ENCODE results near the gene RMI2. TPM values are rescaled to one million over a fixed set of nuclear protein-coding genes. Genes with fewer than 3 reads are reported as not detected.
A peak's percentile ranks its signal among the peaks of the same experiment; 100 is the strongest.

The RMI2 gene
- polyA plus RNA-seq (2013, experiment 1 of 2): 57.3 TPM
- 58.1 TPM for polyA plus RNA-seq (2013, experiment 2 of 2)

DNA sequence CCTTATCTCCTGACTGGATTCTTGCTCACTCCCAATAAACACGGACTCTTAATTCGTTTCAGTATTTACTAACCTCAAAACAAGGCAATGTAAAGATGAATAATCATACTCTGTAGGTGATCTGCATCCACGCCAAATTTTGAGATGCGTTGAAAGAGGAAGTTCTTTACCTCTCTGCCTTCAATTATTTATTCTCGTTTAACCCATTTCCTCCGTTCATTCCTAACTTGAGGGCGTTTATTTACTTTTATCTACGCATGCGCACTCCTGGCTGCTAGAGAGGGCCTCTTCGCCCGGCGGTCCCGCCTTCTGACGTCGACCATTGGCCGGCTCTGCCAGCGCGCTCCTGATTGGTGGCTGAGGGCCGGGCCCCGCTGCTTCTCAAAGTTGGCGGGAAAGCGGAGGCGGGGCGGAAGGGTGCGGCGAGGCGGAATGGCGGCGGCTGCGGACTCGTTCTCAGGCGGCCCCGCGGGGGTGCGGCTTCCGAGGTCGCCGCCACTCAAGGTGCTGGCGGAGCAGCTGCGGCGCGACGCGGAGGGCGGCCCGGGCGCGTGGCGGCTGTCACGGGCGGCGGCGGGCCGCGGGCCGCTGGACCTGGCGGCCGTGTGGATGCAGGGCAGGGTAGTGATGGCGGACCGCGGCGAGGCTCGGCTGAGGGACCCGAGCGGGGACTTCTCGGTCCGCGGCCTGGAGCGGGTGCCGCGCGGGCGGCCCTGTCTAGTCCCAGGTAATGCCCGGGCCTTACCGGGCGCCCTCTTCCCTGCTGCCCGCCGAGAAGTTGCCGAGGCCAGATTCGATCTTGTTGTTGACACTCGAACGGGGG lies at the start of gene RMI2:
Gene RMI2, plus strand, starts transcription at position 420 of the 823 bp plus-strand sequence. Its CDS starts 13 bp downstream, at position 433.
- H3K4me1 ChIP-seq (ENCODE audit: control insufficient read depth, low read depth, low read length): no peaks in the 10 kb centered on the region
- H3K4ac ChIP-seq (ENCODE audit: low read depth, low read length): peak within 1 kb of the TSS; percentile 23
- H3K18ac ChIP-seq (ENCODE audit: low read length): peak within 1 kb of the TSS; percentile 68
- peak within 1 kb of the TSS; percentile 7 for H4K8ac ChIP-seq (ENCODE audit: low read depth, low read length)
- H3K79me2 ChIP-seq (ENCODE audit: control insufficient read depth, insufficient read depth, low read length): peaks cover 30% of the 10 kb centered on the region
- H3K27me3 ChIP-seq (ENCODE audit: insufficient read depth, low read length, poor library complexity): no peaks in the 10 kb centered on the region
- no CpG with 5 or more reads among the region's 82 CpGs for WGBS (ENCODE audit: extremely low coverage, insufficient coverage, low lambda C conversion rate)
- no peak within 1 kb of the TSS for H3K23ac ChIP-seq (ENCODE audit: low read length)
- H3K79me1 ChIP-seq (ENCODE audit: low read length): peaks cover 27% of the 10 kb centered on the region
- no peak within 1 kb of the TSS for H2BK15ac ChIP-seq (replicated peaks; ENCODE audit: low read depth)
- peak within 1 kb of the TSS; percentile 89 for H3K4me2 ChIP-seq (ENCODE audit: low read length)
- no peak within 1 kb of the TSS for H4K5ac ChIP-seq (ENCODE audit: low read length)
- no peaks in the 10 kb centered on the region for H3K36me3 ChIP-seq (ENCODE audit: control insufficient read depth, insufficient read depth, low read length)
- H3K4me3 ChIP-seq (ENCODE audit: low read length): peak within 1 kb of the TSS; percentile 71
- H3K9ac ChIP-seq (ENCODE audit: low read length): peak within 1 kb of the TSS; percentile 84
- DNase-seq: peak; percentile 98
- no peak within 1 kb of the TSS for H2BK120ac ChIP-seq (ENCODE audit: low read depth, low read length)
- no peak within 1 kb of the TSS for H2BK5ac ChIP-seq (ENCODE audit: low read length)
- H3K56ac ChIP-seq (ENCODE audit: low read length): peak within 1 kb of the TSS; percentile 83
- no peak within 1 kb of the TSS for H2AK5ac ChIP-seq (ENCODE audit: low read length)
- peak within 1 kb of the TSS; percentile 27 for H3K27ac ChIP-seq (ENCODE audit: low read depth, low read length)

DNA sequence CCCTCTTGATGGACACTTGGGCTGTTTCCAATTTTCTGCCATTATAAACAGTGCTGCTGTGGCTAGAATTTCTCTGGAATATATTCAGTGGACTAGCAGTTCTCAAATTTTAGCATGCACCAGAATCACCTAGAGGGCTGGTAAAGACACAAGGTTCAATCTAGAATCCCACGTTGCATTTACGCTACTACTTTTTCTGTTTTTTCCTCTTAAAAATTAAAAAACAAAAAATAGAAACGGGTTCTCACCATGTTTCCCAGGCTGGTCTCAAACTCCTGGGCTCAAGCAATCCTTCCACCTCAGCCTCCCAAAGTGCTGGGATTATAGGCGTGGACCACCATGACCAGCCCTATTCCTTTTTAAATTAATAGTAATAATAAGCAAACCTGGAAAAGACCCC lies 49.6 kb upstream of the RMI2 start:
- no peak overlapping the region for H4K8ac ChIP-seq (ENCODE audit: low read depth, low read length)
- no peak for DNase-seq
- no peak overlapping the region for H2BK5ac ChIP-seq (ENCODE audit: low read length)
- no peak overlapping the region for H3K18ac ChIP-seq (ENCODE audit: low read length)
- H3K79me1 ChIP-seq (ENCODE audit: low read length): no peaks in the 10 kb centered on the region
- H3K4ac ChIP-seq (ENCODE audit: low read depth, low read length): no peak overlapping the region
- no peak overlapping the region for H2AK5ac ChIP-seq (ENCODE audit: low read length)
- no peak overlapping the region for H2BK15ac ChIP-seq (replicated peaks; ENCODE audit: low read depth)
- no peak overlapping the region for H3K56ac ChIP-seq (ENCODE audit: low read length)
- no peak overlapping the region for H3K27ac ChIP-seq (ENCODE audit: low read depth, low read length)
- no peak overlapping the region for H3K4me3 ChIP-seq (ENCODE audit: low read length)
- no peaks in the 10 kb centered on the region for H3K36me3 ChIP-seq (ENCODE audit: control insufficient read depth, insufficient read depth, low read length)
- H3K23ac ChIP-seq (ENCODE audit: low read length): no peak overlapping the region
- H4K5ac ChIP-seq (ENCODE audit: low read length): no peak overlapping the region
- WGBS (ENCODE audit: extremely low coverage, insufficient coverage, low lambda C conversion rate): no CpG with 5 or more reads among the region's 4 CpGs
- H3K27me3 ChIP-seq (ENCODE audit: insufficient read depth, low read length, poor library complexity): no peaks in the 10 kb centered on the region
- peaks cover 10% of the 10 kb centered on the region for H3K4me1 ChIP-seq (ENCODE audit: control insufficient read depth, low read depth, low read length)
- no peaks in the 10 kb centered on the region for H3K79me2 ChIP-seq (ENCODE audit: control insufficient read depth, insufficient read depth, low read length)
- no peak overlapping the region for H3K4me2 ChIP-seq (ENCODE audit: low read length)
- no peak overlapping the region for H2BK120ac ChIP-seq (ENCODE audit: low read depth, low read length)
- no peak overlapping the region for H3K9ac ChIP-seq (ENCODE audit: low read length)

DNA sequence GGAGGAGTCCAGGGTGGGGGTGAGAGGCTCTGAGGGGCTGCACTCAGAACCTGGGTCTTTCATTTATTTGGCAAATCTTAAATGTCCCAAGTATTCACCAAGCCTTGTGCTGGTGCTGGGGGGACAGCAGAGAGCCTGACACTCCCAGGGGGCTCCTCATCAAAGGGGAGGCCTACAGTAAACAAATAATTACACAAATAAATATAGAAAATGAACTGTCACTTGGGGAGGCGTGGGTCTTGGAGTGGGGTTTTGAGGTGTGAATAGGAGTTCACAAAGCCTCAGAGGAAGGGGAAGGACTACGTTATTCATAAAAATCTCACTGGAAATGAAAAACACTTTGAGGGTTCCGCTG lies 48.9 kb upstream of the RMI2 start:
- no peak overlapping the region for H3K9ac ChIP-seq (ENCODE audit: low read length)
- H3K56ac ChIP-seq (ENCODE audit: low read length): peak overlapping the region; percentile 49
- no peak overlapping the region for H4K8ac ChIP-seq (ENCODE audit: low read depth, low read length)
- no peak overlapping the region for H2BK15ac ChIP-seq (replicated peaks; ENCODE audit: low read depth)
- no peak overlapping the region for H2AK5ac ChIP-seq (ENCODE audit: low read length)
- no peaks in the 10 kb centered on the region for H3K36me3 ChIP-seq (ENCODE audit: control insufficient read depth, insufficient read depth, low read length)
- no peak overlapping the region for H3K4me3 ChIP-seq (ENCODE audit: low read length)
- no CpG with 5 or more reads among the region's 3 CpGs for WGBS (ENCODE audit: extremely low coverage, insufficient coverage, low lambda C conversion rate)
- no peak overlapping the region for H3K4me2 ChIP-seq (ENCODE audit: low read length)
- peaks cover 6% of the 10 kb centered on the region for H3K4me1 ChIP-seq (ENCODE audit: control insufficient read depth, low read depth, low read length)
- no peaks in the 10 kb centered on the region for H3K79me2 ChIP-seq (ENCODE audit: control insufficient read depth, insufficient read depth, low read length)
- no peak overlapping the region for H2BK5ac ChIP-seq (ENCODE audit: low read length)
- H2BK120ac ChIP-seq (ENCODE audit: low read depth, low read length): peak overlapping the region; percentile 35
- no peak overlapping the region for H3K23ac ChIP-seq (ENCODE audit: low read length)
- no peaks in the 10 kb centered on the region for H3K27me3 ChIP-seq (ENCODE audit: insufficient read depth, low read length, poor library complexity)
- H3K4ac ChIP-seq (ENCODE audit: low read depth, low read length): peak overlapping the region; percentile 66
- no peak overlapping the region for H4K5ac ChIP-seq (ENCODE audit: low read length)
- peak overlapping the region; percentile 36 for H3K18ac ChIP-seq (ENCODE audit: low read length)
- H3K27ac ChIP-seq (ENCODE audit: low read depth, low read length): no peak overlapping the region
- no peak for DNase-seq
- H3K79me1 ChIP-seq (ENCODE audit: low read length): no peaks in the 10 kb centered on the region

DNA sequence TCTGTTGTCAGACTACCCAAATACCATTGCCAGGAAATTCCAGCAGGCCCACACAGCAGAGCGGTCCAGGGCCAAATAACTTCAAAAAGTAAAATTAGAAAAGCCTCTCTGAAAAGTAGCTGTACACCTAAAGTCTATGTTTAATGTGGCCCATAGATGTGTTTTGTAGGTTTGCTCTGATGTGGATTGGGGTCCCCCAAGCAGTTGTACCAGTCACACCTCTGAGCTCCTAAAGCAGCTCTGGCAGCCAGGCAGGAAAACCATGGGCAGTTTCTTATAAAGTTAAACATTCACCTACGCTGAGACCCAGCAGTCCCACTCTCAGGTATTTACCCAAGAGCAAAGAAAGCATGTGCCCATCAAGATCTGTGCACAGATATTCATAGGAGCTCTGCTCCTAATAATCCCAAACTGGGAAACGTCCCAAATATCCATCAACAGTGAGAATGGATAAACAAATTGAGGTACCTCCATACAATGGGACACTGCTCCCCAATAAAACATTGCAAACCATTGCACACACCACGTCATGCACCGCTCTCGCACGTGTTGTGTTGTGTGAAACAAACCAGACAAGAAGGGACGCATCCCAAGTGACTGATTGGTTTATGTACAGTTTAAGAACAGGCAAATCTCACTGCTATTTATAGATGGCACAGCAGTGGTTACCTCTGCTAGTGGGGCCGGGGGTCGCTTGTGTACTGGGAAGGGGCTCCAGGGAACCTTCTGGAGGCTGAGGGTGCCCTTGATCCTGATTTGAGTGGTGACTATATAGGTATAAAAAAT lies 48.4 kb upstream of the RMI2 start:
- no peak overlapping the region for H4K8ac ChIP-seq (ENCODE audit: low read depth, low read length)
- H3K4me3 ChIP-seq (ENCODE audit: low read length): no peak overlapping the region
- H3K9ac ChIP-seq (ENCODE audit: low read length): no peak overlapping the region
- H3K4me2 ChIP-seq (ENCODE audit: low read length): no peak overlapping the region
- no peaks in the 10 kb centered on the region for H3K79me2 ChIP-seq (ENCODE audit: control insufficient read depth, insufficient read depth, low read length)
- H2BK5ac ChIP-seq (ENCODE audit: low read length): no peak overlapping the region
- WGBS (ENCODE audit: extremely low coverage, insufficient coverage, low lambda C conversion rate): no CpG with 5 or more reads among the region's 10 CpGs
- no peak overlapping the region for H3K27ac ChIP-seq (ENCODE audit: low read depth, low read length)
- H4K5ac ChIP-seq (ENCODE audit: low read length): no peak overlapping the region
- peak overlapping the region; percentile 69 for H2BK120ac ChIP-seq (ENCODE audit: low read depth, low read length)
- H3K4me1 ChIP-seq (ENCODE audit: control insufficient read depth, low read depth, low read length): peaks cover 6% of the 10 kb centered on the region
- no peak for DNase-seq
- no peaks in the 10 kb centered on the region for H3K27me3 ChIP-seq (ENCODE audit: insufficient read depth, low read length, poor library complexity)
- peak overlapping the region; percentile 36 for H3K18ac ChIP-seq (ENCODE audit: low read length)
- no peak overlapping the region for H2BK15ac ChIP-seq (replicated peaks; ENCODE audit: low read depth)
- H3K56ac ChIP-seq (ENCODE audit: low read length): peak overlapping the region; percentile 81
- H3K23ac ChIP-seq (ENCODE audit: low read length): no peak overlapping the region
- no peaks in the 10 kb centered on the region for H3K79me1 ChIP-seq (ENCODE audit: low read length)
- H3K4ac ChIP-seq (ENCODE audit: low read depth, low read length): no peak overlapping the region
- no peak overlapping the region for H2AK5ac ChIP-seq (ENCODE audit: low read length)
- H3K36me3 ChIP-seq (ENCODE audit: control insufficient read depth, insufficient read depth, low read length): no peaks in the 10 kb centered on the region

DNA sequence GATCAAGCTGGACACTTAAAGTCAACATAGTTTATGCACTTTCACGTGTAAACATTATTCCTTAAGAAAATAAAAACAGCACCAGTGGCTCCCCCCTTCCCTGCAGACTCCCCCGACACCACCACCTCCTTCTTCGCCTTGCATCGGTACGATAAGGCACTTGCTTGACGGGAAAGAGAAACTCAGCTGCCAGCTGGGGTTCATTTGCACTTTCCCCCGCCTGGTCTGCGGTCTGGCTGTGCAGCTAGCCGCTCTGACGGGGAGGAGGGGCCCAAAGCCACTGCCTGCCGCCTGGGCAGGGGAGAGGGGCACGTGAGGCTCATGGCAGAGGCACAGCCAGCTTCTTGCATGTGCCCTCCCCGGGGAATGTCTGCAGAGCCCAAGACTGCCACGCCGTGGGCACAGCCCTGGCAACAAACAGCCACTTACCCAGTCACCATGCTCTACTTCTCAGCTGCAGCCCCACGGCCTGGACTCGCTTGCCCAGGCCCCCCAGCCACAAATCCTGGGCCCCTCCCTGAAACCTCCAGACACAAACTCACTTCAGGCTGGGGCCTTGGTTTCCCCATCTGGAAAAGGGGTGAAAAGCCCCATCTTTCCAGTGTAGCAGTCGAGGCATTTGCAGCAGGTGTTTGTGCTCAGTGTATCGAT lies 47.6 kb upstream of the RMI2 start:
- Histone ChIP-seq H3K56ac (ENCODE audit: low read length) (peak overlapping the region; percentile 81), H3K4me2 (ENCODE audit: low read length) (peak overlapping the region; percentile 25), H3K18ac (ENCODE audit: low read length) (no peak overlapping the region), H3K79me2 (ENCODE audit: control insufficient read depth, insufficient read depth, low read length) (no peaks in the 10 kb centered on the region), H3K4me3 (ENCODE audit: low read length) (no peak overlapping the region), H3K27ac (ENCODE audit: low read depth, low read length) (no peak overlapping the region), H4K8ac (ENCODE audit: low read depth, low read length) (no peak overlapping the region), H3K36me3 (ENCODE audit: control insufficient read depth, insufficient read depth, low read length) (no peaks in the 10 kb centered on the region), H2BK5ac (ENCODE audit: low read length) (no peak overlapping the region), H3K4ac (ENCODE audit: low read depth, low read length) (no peak overlapping the region), H3K27me3 (ENCODE audit: insufficient read depth, low read length, poor library complexity) (no peaks in the 10 kb centered on the region), H3K79me1 (ENCODE audit: low read length) (no peaks in the 10 kb centered on the region), H2BK15ac (replicated peaks; ENCODE audit: low read depth) (no peak overlapping the region), H2BK120ac (ENCODE audit: low read depth, low read length) (no peak overlapping the region), H3K9ac (ENCODE audit: low read length) (peak overlapping the region; percentile 11), H3K23ac (ENCODE audit: low read length) (peak overlapping the region; percentile 59), H2AK5ac (ENCODE audit: low read length) (no peak overlapping the region), H3K4me1 (ENCODE audit: control insufficient read depth, low read depth, low read length) (peaks cover 6% of the 10 kb centered on the region), H4K5ac (ENCODE audit: low read length) (no peak overlapping the region)
- WGBS (ENCODE audit: extremely low coverage, insufficient coverage, low lambda C conversion rate): no CpG with 5 or more reads among the region's 19 CpGs
- peak; percentile 49 for DNase-seq

All from mesendoderm (in vitro differentiated cells).